Measurements from ENCODE around the gene DDX1.
"Not testable (repeated sequence)": the region's sequence is repeated elsewhere in the genome, so short reads cannot be mapped to it uniquely, and the experiment has no call there.

DDX1 gene

GRCh38 chr2:15618449-15618855, 26.8 kb downstream of the DDX1 start:
- DNase-seq: no peak

DNA sequence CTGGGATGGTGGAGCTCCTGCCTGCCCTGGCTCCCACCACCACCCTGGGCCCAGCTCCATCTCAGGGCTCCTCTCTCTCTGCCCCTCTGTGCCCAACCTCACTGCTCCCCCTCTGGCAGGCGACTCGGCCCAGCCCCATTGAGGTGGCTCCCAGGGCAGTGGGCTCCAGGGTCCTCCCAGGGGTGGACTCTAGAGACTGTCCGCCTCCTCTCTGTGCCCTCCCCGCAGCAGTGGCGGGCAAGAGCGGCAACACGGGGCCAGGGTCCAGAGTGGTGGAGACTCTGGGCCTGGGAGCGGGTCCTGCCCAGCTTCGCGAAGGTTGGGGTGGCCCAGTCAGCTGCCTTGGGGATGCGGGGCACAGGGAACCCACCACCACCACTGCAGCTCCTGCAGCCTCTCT, 27.4 kb downstream of the DDX1 start:
- no peak for DNase-seq

DNA sequence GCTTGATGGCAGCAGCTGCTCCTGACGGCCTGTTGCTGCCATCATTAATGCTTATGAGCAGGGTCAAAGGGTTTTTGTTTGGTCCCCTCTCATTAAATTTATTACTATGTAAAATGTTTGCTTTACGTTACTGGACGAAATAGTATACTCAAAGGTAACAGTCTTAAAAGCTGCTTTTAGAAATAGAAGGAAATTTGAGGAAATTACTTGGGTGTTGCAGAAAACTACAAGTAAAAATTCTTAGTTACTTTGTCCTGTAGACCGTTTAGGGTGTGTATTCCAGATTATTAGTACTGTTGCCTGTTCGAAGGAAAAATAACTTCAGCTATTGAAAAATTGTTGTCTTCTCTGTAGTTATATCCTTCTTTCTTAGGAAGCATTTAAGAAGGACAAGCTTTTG, 27.8 kb downstream of the DDX1 start:
- DNase-seq: no peak

DNA sequence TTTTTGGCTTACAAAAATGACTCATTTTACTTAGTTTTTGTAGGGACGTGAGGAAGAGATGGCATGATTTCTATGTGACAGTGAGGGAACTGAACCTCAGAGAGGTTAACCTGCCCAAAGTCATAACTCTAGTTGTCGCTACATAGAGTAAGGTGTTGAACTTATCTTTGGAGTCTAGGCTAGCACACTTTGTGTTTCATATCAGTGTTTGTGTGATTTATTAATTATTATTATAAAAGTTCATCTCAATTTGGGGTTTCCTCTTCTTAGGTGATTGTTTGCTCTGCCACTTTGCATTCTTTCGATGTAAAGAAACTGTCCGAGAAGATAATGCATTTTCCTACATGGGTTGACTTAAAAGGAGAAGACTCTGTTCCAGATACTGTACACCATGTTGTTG, 28.3 kb downstream of the DDX1 start:
- DNase-seq: no peak

- no peak for DNase-seq
Measured at GRCh38 chr2:15620340-15620739, 28.7 kb downstream of the DDX1 start.

GRCh38 chr2:15620857-15621471, 29.3 kb downstream of the DDX1 start:
- no peak for DNase-seq

DNA sequence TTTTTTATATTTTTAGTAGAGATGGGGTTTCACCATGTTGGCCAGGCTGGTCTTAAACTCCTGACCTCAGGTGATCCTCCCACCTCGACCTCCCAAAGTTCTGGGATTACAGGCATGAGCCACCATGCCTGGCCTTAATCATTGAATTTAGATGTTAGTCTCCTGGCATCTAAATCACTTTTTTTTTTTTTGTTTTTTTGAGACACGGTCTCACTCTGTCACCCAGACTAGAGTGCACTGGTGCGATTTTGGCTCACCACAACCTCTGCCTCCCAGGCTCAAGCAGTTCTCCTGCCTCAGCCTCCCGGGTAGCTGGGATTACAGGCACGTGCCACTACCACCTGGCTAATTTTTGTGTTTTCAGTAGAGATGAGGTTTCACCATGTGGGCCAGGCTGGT, 29.8 kb downstream of the DDX1 start:
- DNase-seq: not testable (repeated sequence)

DNA sequence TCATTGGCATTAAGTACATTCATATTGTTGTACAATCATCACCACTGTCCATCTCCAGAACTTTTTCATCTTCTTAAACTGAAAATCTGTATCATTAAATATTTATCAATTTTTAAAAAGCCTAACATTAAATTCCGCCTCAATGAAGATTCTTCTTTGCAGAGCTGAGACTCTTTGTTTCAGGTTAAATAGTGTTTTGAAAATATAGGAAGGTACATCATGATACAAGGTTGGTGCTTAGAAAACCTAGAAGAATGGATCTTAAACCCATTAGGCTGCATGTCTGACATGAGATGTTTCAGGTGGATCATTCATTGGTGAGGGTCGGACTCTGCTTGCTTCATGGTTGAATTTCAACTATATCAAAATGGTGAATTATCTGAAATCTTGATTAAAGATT, 30.5 kb downstream of the DDX1 start:
- no peak for DNase-seq

DNA sequence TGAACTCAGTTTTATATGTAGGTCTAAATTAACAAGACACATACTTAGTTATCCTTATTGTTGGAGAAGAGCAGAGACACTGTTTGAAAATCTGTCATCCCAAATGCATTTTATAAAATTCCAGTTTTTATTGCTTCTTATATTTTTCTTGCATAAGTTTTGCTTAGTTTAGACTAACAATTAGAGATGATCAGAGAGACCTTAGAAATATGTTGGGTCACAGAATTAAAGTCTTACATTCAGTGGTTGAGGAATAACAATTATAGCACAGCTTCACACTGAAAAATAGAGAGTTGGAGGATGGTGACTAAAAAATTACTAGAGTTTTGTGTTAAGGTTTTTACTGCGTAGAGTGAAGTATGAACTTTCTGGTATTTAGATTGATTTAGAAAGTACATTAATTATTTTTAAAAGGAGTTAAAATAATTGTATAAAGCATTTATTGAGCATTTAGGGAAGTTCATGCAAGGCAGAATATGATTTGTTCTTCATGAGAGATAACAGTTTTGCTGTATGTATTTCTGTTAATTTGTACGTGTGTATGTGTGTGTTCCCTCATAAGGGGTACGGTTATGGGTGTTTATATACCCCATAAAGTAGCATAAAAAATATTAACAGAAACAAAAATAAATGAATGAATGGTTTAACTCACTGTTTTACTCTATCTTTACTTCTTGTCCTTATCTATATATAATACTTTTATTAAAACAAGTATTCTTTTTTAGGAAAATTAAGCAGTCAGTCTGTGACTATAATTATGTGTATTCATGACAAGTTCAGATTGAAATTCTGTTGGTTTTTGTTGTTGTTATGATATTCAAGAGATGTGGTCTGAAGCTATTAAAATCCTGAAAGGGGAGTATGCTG, 31.2 kb downstream of the DDX1 start:
- DNase-seq: no peak

GRCh38 chr2:15623481-15623796, 31.8 kb downstream of the DDX1 start:
- no peak for DNase-seq

GRCh38 chr2:15623898-15624541, 32.4 kb downstream of the DDX1 start:
- no peak for DNase-seq

DNA sequence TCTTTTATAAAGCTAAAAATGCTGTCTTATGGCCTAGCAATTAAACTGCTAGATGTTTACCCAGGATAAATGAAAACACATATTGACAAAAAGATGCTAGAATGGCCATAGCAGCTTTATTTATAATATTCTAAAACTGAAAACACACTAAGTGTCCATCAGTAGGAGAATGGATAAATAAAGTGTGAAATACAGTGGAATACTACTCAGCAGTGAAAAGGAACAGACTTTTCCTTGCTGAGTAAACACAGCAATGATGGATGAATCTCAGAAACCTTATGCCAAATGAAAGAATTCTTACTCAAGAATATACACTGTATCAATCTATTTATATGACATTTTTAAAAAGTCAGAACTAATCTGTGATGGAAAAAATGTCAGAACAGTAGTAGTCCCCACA, 33.2 kb downstream of the DDX1 start:
- no peak for DNase-seq

DNA sequence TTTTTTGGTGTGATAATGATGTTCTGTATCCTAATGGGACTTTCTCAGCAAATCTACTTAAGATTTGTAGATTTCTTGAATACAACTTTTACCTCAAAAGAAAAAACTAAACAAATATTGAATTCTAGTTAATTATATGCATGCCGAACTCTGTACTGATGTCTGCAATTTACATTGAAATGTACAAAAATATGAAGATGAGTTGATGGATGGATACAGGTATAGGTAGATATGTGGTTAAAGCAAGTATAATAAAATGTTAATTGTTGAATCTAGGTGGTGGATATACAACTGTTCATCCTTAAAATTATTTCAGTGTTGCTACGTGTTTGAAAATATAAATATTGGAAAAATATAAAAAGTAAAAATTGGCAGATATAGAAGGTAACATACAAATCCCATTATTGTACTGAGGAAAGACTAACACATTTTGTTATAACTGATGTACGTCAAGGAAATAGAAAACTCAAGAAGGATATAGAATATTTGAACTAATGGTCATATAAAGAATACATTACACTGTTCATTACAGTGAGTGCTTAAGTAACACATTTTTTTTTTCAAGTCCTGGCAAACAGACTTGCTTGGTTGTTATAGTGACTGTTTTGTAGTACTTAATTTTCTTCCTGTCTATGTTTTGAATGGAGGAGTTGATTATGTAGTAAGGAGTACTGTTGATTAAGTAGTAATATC, 33.8 kb downstream of the DDX1 start:
- DNase-seq: no peak

GRCh38 chr2:15626126-15626525, 34.5 kb downstream of the DDX1 start:
- no peak for DNase-seq

DNA sequence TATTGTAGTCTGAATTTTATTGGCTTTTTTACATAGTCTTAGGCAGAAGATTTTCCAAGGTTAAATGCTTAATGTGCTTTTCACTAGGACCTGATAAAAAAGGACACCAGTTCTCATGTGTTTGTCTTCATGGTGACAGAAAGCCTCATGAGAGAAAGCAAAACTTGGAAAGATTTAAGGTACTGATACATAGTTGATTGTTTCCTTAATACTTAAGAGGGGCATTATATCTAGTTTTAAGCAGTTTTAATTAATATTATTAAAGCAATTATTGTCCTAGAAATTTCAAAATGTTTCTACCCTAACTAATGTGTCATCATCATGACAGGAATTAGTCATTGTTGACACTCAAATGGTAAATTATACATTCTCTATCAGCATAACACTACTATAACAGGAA, 35.3 kb downstream of the DDX1 start:
- no peak for DNase-seq

DNA sequence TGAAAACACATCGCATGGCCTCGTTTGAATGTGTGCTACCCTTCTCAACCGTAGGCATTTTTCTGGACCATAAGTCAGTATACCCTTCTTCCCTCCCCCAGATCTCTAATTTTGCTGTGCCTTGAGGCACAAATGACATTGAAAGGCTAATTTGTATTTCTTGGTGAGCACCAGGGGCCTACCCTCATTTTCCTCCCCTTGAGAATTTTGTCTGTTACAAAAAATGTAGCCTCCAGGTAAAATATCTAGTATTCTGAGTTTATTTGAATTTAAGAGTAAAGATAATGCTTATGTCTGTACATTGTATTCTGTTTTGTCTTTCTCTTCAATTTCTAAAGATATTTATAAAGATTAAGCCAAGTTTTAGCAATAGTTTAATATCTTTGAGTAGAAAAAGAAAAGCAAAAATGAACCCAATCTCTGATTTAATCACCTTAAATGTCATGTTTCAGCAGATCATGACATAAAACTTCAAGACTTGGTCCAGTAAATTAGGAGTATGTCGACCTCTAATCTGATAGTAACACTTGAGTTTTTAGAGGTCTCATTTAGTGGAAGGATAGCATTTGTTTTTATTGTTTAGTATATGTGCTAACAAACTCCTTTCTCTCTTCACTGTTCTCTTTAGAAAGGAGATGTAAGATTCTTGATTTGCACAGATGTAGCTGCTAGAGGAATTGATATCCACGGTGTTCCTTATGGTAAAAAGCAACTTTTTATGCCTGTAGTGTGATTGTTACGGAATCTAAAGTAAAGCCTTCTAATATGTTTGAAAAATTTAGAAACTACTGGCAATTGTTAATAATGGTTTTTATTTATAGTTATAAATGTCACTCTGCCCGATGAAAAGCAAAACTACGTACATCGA, 36.4 kb downstream of the DDX1 start:
- no peak for DNase-seq

GRCh38 chr2:15628899-15629855, 37.5 kb downstream of the DDX1 start:
- DNase-seq: no peak

DNA sequence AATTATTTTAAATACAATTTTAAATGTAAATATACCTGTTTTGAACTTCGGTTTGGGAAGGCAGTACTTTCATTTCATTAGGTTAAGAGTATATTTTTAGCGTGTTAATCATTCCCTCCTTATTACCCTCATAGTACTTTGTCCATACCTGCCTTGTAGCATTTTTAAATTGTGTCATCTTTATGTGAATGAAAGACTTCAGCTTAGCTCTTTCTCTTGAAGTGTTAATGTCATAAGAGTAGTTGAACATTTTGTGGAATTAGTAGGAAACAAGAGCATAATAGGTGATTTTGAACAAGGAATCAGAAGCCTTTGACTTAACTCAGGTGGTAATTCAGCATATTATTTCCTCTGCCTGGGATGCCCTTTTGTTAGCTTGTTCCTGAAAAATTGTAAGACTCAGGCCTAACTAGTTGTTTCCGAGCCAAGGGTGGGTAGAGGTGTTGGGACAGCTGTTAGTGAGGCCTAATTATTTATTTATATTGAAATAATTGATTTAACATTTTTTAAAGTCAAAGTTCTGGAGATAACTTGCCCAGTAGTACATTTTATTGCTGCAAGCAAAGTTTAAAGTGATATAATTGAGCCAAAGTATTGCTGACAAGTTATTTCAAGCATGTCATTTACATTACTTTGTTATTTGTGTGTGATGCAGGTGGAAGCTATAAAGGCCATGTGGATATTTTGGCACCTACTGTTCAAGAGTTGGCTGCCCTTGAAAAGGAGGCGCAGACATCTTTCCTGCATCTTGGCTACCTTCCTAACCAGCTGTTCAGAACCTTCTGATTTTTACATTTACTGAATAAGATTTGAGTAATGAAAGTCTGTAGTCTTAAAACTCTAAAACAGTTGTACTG, 38.7 kb downstream of the DDX1 start:
- DNase-seq: no peak

DNA sequence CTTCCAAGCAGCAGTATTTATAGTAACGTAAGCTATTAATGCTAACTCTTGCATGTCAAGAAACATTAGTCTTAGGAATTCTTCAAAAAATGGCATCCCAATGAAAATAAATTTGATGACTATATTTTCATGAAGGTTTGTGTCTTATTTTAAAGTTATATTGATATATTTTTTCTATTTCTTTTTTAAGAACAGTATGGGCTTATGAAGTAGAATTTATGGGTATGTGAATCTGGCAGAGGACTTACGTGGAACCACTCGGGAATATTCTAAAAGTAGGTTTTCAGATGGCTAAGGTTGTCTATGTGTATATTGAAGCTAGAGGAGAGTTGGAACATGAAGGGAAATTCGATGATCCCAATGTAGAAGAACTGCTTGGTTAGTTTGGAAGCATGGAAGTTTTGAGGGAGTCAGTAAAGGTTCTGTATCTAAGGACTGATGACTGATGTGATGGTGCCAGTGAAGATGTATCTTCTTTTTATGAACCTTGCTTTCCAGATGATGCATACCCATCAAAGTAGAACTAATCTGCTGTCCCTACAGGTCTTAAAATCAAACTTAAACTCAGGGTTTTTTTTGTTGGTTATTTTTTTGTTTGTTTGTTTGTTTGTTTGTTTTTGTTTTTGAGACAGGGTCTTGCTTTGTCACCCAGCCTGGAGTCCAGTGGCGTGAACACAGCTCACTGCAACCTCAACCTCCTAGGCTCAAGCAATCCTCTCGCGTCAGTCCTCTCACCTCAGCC, 39.5 kb downstream of the DDX1 start:
- DNase-seq: no peak

DNA sequence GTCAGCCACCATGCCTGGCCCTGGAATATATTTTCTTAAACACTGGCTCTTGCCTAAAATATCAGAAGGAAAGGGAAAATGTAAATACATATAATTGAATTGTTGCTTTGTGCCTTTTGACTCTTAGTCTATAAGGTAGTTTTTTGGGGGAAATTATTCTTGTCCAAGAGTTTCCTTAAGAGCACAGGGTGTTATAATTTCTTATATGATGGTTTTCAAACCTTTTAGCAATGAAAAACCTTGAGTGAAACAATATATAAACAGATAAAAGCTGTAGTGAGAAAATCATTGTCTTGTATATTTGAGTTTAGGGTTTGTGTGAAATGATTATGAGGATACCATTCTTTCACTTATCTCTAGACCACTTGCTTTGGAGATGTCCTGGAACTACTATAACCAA, 40.2 kb downstream of the DDX1 start:
- no peak for DNase-seq

Measured in DMS79 treated with DMSO at 0.1 percent for 48 hours (cell line).